Measurements from ENCODE around the gene FAM50A. TPM values are rescaled to one million over a fixed set of nuclear protein-coding genes. Genes with fewer than 3 reads are reported as not detected.

Gene FAM50A
- total RNA-seq, 1 experiment from 2014 or later = 53.8 TPM

DNA sequence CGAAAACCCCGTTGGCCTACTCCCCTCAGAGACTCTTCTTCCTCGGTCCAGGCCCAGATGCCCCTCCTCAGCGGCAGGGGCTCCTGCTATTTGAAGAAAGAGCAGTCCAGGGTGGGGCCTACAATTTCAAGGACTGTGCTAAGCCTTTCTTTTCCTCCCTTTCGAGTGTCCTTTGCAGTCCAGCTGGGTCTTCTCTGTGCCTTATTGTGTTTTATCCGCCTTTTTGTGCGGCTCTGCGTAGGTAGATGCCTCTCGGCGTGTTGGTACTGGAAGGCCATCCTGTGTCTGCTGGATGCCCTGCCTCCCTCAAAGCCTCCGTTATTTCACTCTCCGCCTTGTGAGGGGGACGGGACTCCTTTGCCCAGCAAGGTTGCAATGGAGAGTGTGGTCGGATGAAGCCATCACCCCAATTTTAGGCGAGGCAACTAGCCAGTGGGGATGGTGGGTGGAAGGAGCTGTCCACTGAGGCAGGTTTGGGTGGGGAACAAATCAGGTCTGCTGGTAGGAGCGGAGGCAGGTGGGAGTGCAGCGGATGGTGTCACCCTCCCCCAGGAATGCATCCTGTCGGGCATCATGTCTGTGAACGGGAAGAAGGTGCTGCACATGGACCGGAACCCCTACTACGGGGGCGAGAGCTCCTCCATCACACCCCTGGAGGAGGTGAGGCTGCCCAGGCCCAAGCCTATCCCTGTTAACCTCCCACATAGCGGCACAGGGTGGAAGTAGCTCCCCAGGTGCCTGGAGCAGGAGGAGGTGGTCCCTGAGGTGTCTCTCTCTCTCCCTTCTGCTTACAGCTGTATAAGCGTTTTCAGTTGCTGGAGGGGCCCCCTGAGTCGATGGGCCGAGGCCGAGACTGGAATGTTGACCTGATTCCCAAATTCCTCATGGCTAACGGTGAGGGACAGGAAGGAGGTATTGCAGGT lies 5.7 kb upstream of the FAM50A start:
- Histone ChIP-seq H3K27ac (ENCODE audit: low read length) (no peak overlapping the region), H3K4me1 (ENCODE audit: insufficient read depth, low read length) (peaks cover 21% of the 10 kb centered on the region), H3K4me3 (ENCODE audit: low read length) (peak overlapping the region; percentile 85), H3K4me2 (ENCODE audit: low read length) (peak overlapping the region; percentile 98), H3K9ac (ENCODE audit: low read length) (peak overlapping the region; percentile 70), H2AFZ (ENCODE audit: low read length) (no peak overlapping the region), H3K27me3 (ENCODE audit: low read length) (no peaks in the 10 kb centered on the region), H3K9me2 (replicated peaks; ENCODE audit: low read length) (no peaks in the 10 kb centered on the region), H3F3A (ENCODE audit: low read length, unreplicated experiment) (no peaks in the 10 kb centered on the region), H3K9me3 (ENCODE audit: low read length) (no peaks in the 10 kb centered on the region), H3K36me3 (ENCODE audit: low read depth, low read length) (peaks cover 4% of the 10 kb centered on the region; the same call in 1 of the 2 replicates), H3K79me2 (ENCODE audit: low read length) (peaks cover 39% of the 10 kb centered on the region), H4K20me1 (ENCODE audit: low read length) (peaks cover 11% of the 10 kb centered on the region)
- TF ChIP-seq, protein P1, sequence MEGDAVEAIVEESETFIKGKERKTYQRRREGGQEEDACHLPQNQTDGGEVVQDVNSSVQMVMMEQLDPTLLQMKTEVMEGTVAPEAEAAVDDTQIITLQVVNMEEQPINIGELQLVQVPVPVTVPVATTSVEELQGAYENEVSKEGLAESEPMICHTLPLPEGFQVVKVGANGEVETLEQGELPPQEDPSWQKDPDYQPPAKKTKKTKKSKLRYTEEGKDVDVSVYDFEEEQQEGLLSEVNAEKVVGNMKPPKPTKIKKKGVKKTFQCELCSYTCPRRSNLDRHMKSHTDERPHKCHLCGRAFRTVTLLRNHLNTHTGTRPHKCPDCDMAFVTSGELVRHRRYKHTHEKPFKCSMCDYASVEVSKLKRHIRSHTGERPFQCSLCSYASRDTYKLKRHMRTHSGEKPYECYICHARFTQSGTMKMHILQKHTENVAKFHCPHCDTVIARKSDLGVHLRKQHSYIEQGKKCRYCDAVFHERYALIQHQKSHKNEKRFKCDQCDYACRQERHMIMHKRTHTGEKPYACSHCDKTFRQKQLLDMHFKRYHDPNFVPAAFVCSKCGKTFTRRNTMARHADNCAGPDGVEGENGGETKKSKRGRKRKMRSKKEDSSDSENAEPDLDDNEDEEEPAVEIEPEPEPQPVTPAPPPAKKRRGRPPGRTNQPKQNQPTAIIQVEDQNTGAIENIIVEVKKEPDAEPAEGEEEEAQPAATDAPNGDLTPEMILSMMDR (conservative IDR thresholded peaks at IDR 0.05; ENCODE audit: low read depth, low read length) = no peak
- no peak for TF ChIP-seq EZH2 (IDR thresholded peaks at IDR 0.05; ENCODE audit: low read length, unreplicated experiment)
- no peak for TF ChIP-seq EZH2phosphoT487 (IDR thresholded peaks at IDR 0.05; ENCODE audit: borderline replicate concordance, low read length)
- ATAC-seq (no peak; the same call in 1 of the 2 replicates), DNase-seq (no peak)
- POLR2A ChIA-PET (ENCODE audit: unreplicated experiment) = no interaction called here
- CTCF ChIA-PET = no interaction called here
- intact Hi-C loops (cut with micrococcal nuclease) = no loop called here
- BruUV-seq (replicated peaks) = TSS peak; percentile 6

GRCh38 chrX:154439841-154440240 lies 4.1 kb upstream of the FAM50A start:
- no peak for ATAC-seq
- BruUV-seq (replicated peaks) = no TSS peak
- no peak overlapping the region for H3K27ac ChIP-seq (ENCODE audit: low read length)
- H3K4me2 ChIP-seq (ENCODE audit: low read length) = no peak overlapping the region
- no peak overlapping the region for H3K9ac ChIP-seq (ENCODE audit: low read length)
- CTCF ChIA-PET = no interaction called here
- TF ChIP-seq EZH2phosphoT487 (IDR thresholded peaks at IDR 0.05; ENCODE audit: borderline replicate concordance, low read length) (no peak), EZH2 (IDR thresholded peaks at IDR 0.05; ENCODE audit: low read length, unreplicated experiment) (no peak)
- peaks cover 45% of the 10 kb centered on the region for H3K79me2 ChIP-seq (ENCODE audit: low read length)
- peaks cover 4% of the 10 kb centered on the region; the same call in 1 of the 2 replicates for H3K36me3 ChIP-seq (ENCODE audit: low read depth, low read length)
- H3K4me3 ChIP-seq (ENCODE audit: low read length) = no peak overlapping the region
- POLR2A ChIA-PET (ENCODE audit: unreplicated experiment) = no interaction called here
- H2AFZ ChIP-seq (ENCODE audit: low read length) = no peak overlapping the region
- peaks cover 29% of the 10 kb centered on the region for H3K4me1 ChIP-seq (ENCODE audit: insufficient read depth, low read length)
- no peaks in the 10 kb centered on the region for H3K9me3 ChIP-seq (ENCODE audit: low read length)
- DNase-seq = no peak
- no peaks in the 10 kb centered on the region for H3K9me2 ChIP-seq (replicated peaks; ENCODE audit: low read length)
- no peaks in the 10 kb centered on the region for H3F3A ChIP-seq (ENCODE audit: low read length, unreplicated experiment)
- peaks cover 11% of the 10 kb centered on the region for H4K20me1 ChIP-seq (ENCODE audit: low read length)
- intact Hi-C loops (cut with micrococcal nuclease) = loop anchor here (5.0 kb wide), 1 partner anchor 37 kb away; the partner anchor contains the start of gene LAGE3
- H3K27me3 ChIP-seq (ENCODE audit: low read length) = no peaks in the 10 kb centered on the region

DNA sequence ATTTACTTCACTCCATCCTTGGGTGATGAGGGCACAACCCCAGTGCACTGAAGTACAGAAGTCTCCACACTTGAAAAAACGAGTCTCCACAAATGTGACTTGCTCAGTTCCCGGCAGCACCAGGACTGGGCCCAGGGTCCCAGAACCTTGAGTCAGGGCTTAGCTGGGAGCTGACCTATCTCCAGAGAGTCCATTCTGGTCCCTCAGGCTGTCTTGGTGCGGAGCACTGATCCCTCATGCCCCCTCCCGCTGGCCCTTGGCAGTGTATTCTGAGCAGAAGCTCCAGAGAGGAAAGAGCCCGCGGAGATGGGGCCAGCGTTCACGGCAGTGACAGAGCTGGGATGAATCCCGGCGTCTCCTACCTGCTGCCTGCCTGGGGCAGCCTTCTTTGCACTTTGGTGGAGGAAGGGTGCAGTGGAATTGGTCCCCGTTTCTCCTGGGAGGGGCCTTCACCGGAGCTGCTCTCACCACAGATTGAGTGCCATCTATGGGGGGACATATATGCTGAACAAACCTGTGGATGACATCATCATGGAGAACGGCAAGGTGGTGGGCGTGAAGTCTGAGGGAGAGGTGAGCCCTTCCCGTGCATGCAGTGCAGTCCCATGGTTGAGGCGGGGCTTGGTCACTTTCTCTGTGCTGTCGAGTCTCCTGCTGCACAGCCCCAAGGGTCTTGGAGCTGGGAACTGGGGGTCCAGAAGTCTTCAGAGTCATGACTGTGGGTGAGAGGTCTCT lies 3.2 kb upstream of the FAM50A start:
- H3K79me2 ChIP-seq (ENCODE audit: low read length) = peaks cover 55% of the 10 kb centered on the region
- H3F3A ChIP-seq (ENCODE audit: low read length, unreplicated experiment) = no peaks in the 10 kb centered on the region
- no peaks in the 10 kb centered on the region for H3K9me3 ChIP-seq (ENCODE audit: low read length)
- no peak overlapping the region for H3K9ac ChIP-seq (ENCODE audit: low read length)
- H2AFZ ChIP-seq (ENCODE audit: low read length) = no peak overlapping the region
- peaks cover 35% of the 10 kb centered on the region for H3K4me1 ChIP-seq (ENCODE audit: insufficient read depth, low read length)
- H3K9me2 ChIP-seq (replicated peaks; ENCODE audit: low read length) = no peaks in the 10 kb centered on the region
- no peak overlapping the region for H3K4me3 ChIP-seq (ENCODE audit: low read length)
- H3K27me3 ChIP-seq (ENCODE audit: low read length) = no peaks in the 10 kb centered on the region
- ChIA-PET CTCF (no interaction called here), POLR2A (ENCODE audit: unreplicated experiment) (no interaction called here)
- DNase-seq (no peak), ATAC-seq (no peak)
- H3K4me2 ChIP-seq (ENCODE audit: low read length) = no peak overlapping the region
- H3K36me3 ChIP-seq (ENCODE audit: low read depth, low read length) = peaks cover 4% of the 10 kb centered on the region; the same call in 1 of the 2 replicates
- TF ChIP-seq EZH2 (IDR thresholded peaks at IDR 0.05; ENCODE audit: low read length, unreplicated experiment) = no peak
- TF ChIP-seq EZH2phosphoT487 (IDR thresholded peaks at IDR 0.05; ENCODE audit: borderline replicate concordance, low read length) = no peak
- TF ChIP-seq, protein P1 (conservative IDR thresholded peaks at IDR 0.05; ENCODE audit: low read depth, low read length) = no peak
- no peak overlapping the region for H3K27ac ChIP-seq (ENCODE audit: low read length)
- no TSS peak for BruUV-seq (replicated peaks)
- intact Hi-C loops (cut with micrococcal nuclease) = loop anchor here (5.0 kb wide), 1 partner anchor 37 kb away; the partner anchor contains the start of gene LAGE3
- H4K20me1 ChIP-seq (ENCODE audit: low read length) = peaks cover 11% of the 10 kb centered on the region

Data from PC-3 (cell line).